Measurements from ENCODE around the gene GLIPR2.
"Not testable (repeated sequence)": the region's sequence is repeated elsewhere in the genome, so short reads cannot be mapped to it uniquely, and the experiment has no call there.

The GLIPR2 gene

GRCh38 chr9:36162211-36162738 is 25.7 kb downstream of the GLIPR2 start:
- DNase-seq (ENCODE audit: low read depth in 2 of 2, low spot score in 1 of 2) = no peak

- DNase-seq (ENCODE audit: low read depth in 2 of 2, low spot score in 1 of 2) = no peak
These were observed 26.7 kb downstream of the GLIPR2 start for GRCh38 chr9:36163049-36163785.

- no peak for DNase-seq (ENCODE audit: low read depth in 2 of 2, low spot score in 1 of 2)
These were observed 27.2 kb downstream of the GLIPR2 start for GRCh38 chr9:36163786-36164170.

GRCh38 chr9:36164372-36164771 is 27.8 kb downstream of the GLIPR2 start:
- DNase-seq (ENCODE audit: low read depth in 2 of 2, low spot score in 1 of 2) = no peak

GRCh38 chr9:36164989-36165388 is 28.5 kb downstream of the GLIPR2 start:
- DNase-seq (ENCODE audit: low read depth in 2 of 2, low spot score in 1 of 2) = no peak

GRCh38 chr9:36165826-36166167 is 29.3 kb downstream of the GLIPR2 start:
- DNase-seq (ENCODE audit: low read depth in 2 of 2, low spot score in 1 of 2) = no peak

- DNase-seq (ENCODE audit: low read depth in 2 of 2, low spot score in 1 of 2) = peak; percentile 63 to 67
These were observed 29.8 kb downstream of the GLIPR2 start for GRCh38 chr9:36166168-36166927.

- DNase-seq (ENCODE audit: low read depth in 2 of 2, low spot score in 1 of 2) = no peak
These were observed 32.6 kb downstream of the GLIPR2 start, which contains the start of gene CCIN for GRCh38 chr9:36169166-36169565. Gene CCIN (plus strand): TSS chr9:36169388. CDS start chr9:36169503, 115 bp downstream.

GRCh38 chr9:36169708-36170107 is 33.2 kb downstream of the GLIPR2 start:
- DNase-seq (ENCODE audit: low read depth in 2 of 2, low spot score in 1 of 2) = no peak

- DNase-seq (ENCODE audit: low read depth in 2 of 2, low spot score in 1 of 2) = no peak
These were observed 34.0 kb downstream of the GLIPR2 start for GRCh38 chr9:36170531-36170930.

GRCh38 chr9:36173861-36174260 is 37.3 kb downstream of the GLIPR2 start:
- no peak for DNase-seq (ENCODE audit: low read depth in 2 of 2, low spot score in 1 of 2)

- no peak for DNase-seq (ENCODE audit: low read depth in 2 of 2, low spot score in 1 of 2)
These were observed 37.7 kb downstream of the GLIPR2 start for GRCh38 chr9:36174271-36174670.

- DNase-seq (ENCODE audit: low read depth in 2 of 2, low spot score in 1 of 2) = no peak
These were observed 38.2 kb downstream of the GLIPR2 start for GRCh38 chr9:36174731-36175130.

- DNase-seq (ENCODE audit: low read depth in 2 of 2, low spot score in 1 of 2) = not testable (repeated sequence)
These were observed 38.7 kb downstream of the GLIPR2 start for GRCh38 chr9:36175209-36175608.

GRCh38 chr9:36176496-36176895 is 40.0 kb downstream of the GLIPR2 start:
- not testable (repeated sequence) for DNase-seq (ENCODE audit: low read depth in 2 of 2, low spot score in 1 of 2)

GRCh38 chr9:36177571-36177970 is 41.0 kb downstream of the GLIPR2 start:
- no peak for DNase-seq (ENCODE audit: low read depth in 2 of 2, low spot score in 1 of 2)

- not testable (repeated sequence) for DNase-seq (ENCODE audit: low read depth in 2 of 2, low spot score in 1 of 2)
These were observed 43.7 kb downstream of the GLIPR2 start for GRCh38 chr9:36180243-36180642.

- no peak for DNase-seq (ENCODE audit: low read depth in 2 of 2, low spot score in 1 of 2)
These were observed 50.9 kb downstream of the GLIPR2 start for GRCh38 chr9:36187414-36187813.

- no peak for DNase-seq (ENCODE audit: low read depth in 2 of 2, low spot score in 1 of 2)
These were observed 51.7 kb downstream of the GLIPR2 start for GRCh38 chr9:36188212-36188611.

GRCh38 chr9:36189976-36190375 is 53.4 kb downstream of the GLIPR2 start:
- DNase-seq (ENCODE audit: low read depth in 2 of 2, low spot score in 1 of 2) = no peak

- DNase-seq (ENCODE audit: low read depth in 2 of 2, low spot score in 1 of 2) = peak; percentile 82 to 84
These were observed 54.1 kb downstream of the GLIPR2 start, which contains the start of gene CLTA for GRCh38 chr9:36190388-36191289. Gene CLTA (plus strand): TSS chr9:36190921. CDS start chr9:36191057, 136 bp downstream.
